Loucy (cell line): ENCODE data around the gene ZNF362.

Experiments
- EZH2phosphoT487 ChIP-seq: fragments of 200-600 bp; IDR thresholded peaks from 2 replicates; pipeline ENCODE4 v1.6.1; 2018; ENCODE audit warnings: antibody characterized with exemption, mild to moderate bottlenecking, moderate library complexity, borderline replicate concordance
- TF ChIP-seq, protein P1 (sequence below): fragments of 200-600 bp; sonication (generic); conservative IDR thresholded peaks from 2 replicates; pipeline ENCODE4 v1.5.1; 2014; ENCODE audit warnings: mild to moderate bottlenecking, antibody characterized with exemption, low read length

DNA sequence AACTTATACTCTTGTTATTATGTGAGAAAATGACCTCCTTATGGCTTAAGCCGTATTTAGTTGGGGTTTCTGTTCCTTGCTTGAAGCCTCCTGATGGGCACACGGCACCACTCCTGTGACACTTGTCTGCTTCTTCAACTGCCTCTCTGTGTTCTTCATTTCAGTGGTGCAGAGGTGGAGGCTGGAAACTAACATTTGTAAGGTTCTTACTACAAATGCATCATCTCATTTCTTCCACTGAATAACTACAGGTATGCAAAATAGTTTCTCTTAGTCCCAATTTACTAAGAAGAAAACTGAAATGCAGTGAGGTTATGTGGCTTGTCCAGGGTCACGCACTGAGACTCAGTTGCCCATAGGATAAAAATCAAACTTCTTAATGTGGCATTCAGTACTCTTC, 23.6 kb upstream of the ZNF362 start:
- TF ChIP-seq, protein P1, sequence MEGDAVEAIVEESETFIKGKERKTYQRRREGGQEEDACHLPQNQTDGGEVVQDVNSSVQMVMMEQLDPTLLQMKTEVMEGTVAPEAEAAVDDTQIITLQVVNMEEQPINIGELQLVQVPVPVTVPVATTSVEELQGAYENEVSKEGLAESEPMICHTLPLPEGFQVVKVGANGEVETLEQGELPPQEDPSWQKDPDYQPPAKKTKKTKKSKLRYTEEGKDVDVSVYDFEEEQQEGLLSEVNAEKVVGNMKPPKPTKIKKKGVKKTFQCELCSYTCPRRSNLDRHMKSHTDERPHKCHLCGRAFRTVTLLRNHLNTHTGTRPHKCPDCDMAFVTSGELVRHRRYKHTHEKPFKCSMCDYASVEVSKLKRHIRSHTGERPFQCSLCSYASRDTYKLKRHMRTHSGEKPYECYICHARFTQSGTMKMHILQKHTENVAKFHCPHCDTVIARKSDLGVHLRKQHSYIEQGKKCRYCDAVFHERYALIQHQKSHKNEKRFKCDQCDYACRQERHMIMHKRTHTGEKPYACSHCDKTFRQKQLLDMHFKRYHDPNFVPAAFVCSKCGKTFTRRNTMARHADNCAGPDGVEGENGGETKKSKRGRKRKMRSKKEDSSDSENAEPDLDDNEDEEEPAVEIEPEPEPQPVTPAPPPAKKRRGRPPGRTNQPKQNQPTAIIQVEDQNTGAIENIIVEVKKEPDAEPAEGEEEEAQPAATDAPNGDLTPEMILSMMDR = no peak
- TF ChIP-seq EZH2phosphoT487 = no peak
